K562 (cell line): ENCODE results near the gene EPHA10. TPM values are rescaled to one million over a fixed set of nuclear protein-coding genes. Genes with fewer than 3 reads are reported as not detected.

Source experiments
- ARHGAP35 ChIP-seq: fragments of 450-650 bp; IDR thresholded peaks from 2 replicates; pipeline ENCODE4 v1.6.1; 2018; ENCODE audit not compliant: partially characterized antibody
- CTBP1 ChIP-seq: fragments of 450-650 bp; IDR thresholded peaks from 2 replicates; pipeline ENCODE4 v1.6.1; 2016; ENCODE audit warnings: borderline replicate concordance
- GABPA ChIP-seq: fragments of 200-800 bp; sonication (Bioruptor generic); conservative IDR thresholded peaks from 2 replicates; pipeline ENCODE4 v1.6.1; 2016; ENCODE audit warnings: low read depth, missing genetic modification characterization, missing compliant biosample characterization
- HDAC3 ChIP-seq: fragments of 450-650 bp; IDR thresholded peaks from 2 replicates; pipeline ENCODE4 v1.6.1; 2018; ENCODE audit warnings: borderline replicate concordance, mild to moderate bottlenecking, moderate library complexity; ENCODE audit not compliant: partially characterized antibody
- HEY1 ChIP-seq: fragments of 250-450 bp; sonication (Bioruptor Pico); IDR thresholded peaks from 2 replicates; pipeline ENCODE4 v1.5.0; 2020; ENCODE audit warnings: mild to moderate bottlenecking, moderate library complexity, borderline replicate concordance
- ILF3 ChIP-seq: fragments of 450-650 bp; IDR thresholded peaks from 2 replicates; pipeline ENCODE4 v1.6.1; 2018; ENCODE audit warnings: antibody characterized with exemption, mild to moderate bottlenecking, moderate library complexity, borderline replicate concordance
- MAFG ChIP-seq: fragments of 450-650 bp; conservative IDR thresholded peaks from 2 replicates; pipeline ENCODE4 v1.6.1; 2016; ENCODE audit warnings: missing genetic modification characterization, missing compliant biosample characterization
- MTA3 ChIP-seq: fragments of 450-650 bp; formaldehyde crosslinking; IDR thresholded peaks from 2 replicates; pipeline ENCODE4 v1.6.1; 2017; ENCODE audit warnings: mild to moderate bottlenecking, borderline replicate concordance
- NFE2 ChIP-seq: IDR thresholded peaks from 2 replicates; pipeline ENCODE4 v1.6.1; 2014; ENCODE audit warnings: antibody characterized with exemption, low read depth
- PHB ChIP-seq: fragments of 250-450 bp; sonication (Bioruptor Pico); IDR thresholded peaks from 2 replicates; pipeline ENCODE4 v1.5.0; 2021
- SIN3A ChIP-seq, 2 experiments: fragments of 150-350 bp in 1 of 2; IDR thresholded peaks; 2 replicates each; pipeline ENCODE4 v1.6.1; 2011 to 2016; ENCODE audit warnings: borderline replicate concordance in 2 of 2, low read depth in 2 of 2, low read length in 2 of 2, mild to moderate bottlenecking in 2 of 2, moderate library complexity in 2 of 2; ENCODE audit not compliant: control insufficient read depth in 1 of 2
- SREBF1 ChIP-seq: fragments of 150-350 bp; IDR thresholded peaks from 2 replicates; pipeline ENCODE4 v1.6.1; 2014; ENCODE audit warnings: antibody characterized with exemption, low read depth, low read length, borderline replicate concordance
- SRSF9 ChIP-seq: fragments of 200-400 bp; formaldehyde crosslinking; IDR thresholded peaks from 2 replicates; pipeline ENCODE4 v1.6.1; 2017; ENCODE audit warnings: low read depth, low read length, borderline replicate concordance
- TAL1 ChIP-seq: fragments of 450-650 bp; IDR thresholded peaks from 2 replicates; pipeline ENCODE4 v1.6.1; 2016; ENCODE audit warnings: mild to moderate bottlenecking
- TCF7 ChIP-seq: sonication (generic); IDR thresholded peaks from 2 replicates; pipeline ENCODE4 v1.6.1; 2016; ENCODE audit warnings: antibody characterized with exemption, borderline replicate concordance
- ZNF274 ChIP-seq: IDR thresholded peaks from 2 replicates; pipeline ENCODE4 v1.6.1; 2011; ENCODE audit warnings: low read depth, mild to moderate bottlenecking, low read length, moderate library complexity, borderline replicate concordance
- polyA plus RNA-seq, 8 experiments: library from polyadenylated mRNA; depleted of rRNA in 4 of 8; stranded (reverse) in 5 of 8; unstranded in 3 of 8; fragments of >200 nt; fragmentation: Nextera tagmentation in 2 of 8; fragmentation: Illumina TruSeq in 1 of 8; extraction: Ambion mirVana in 2 of 8; extraction: Trizol in 1 of 8; gene quantifications; 2 replicates each; pipeline versions ENCODE4 v1.2.1 to v1.2.3, GENCODE V29; 2011 to 2014; ENCODE audit warnings: inconsistent platforms in 1 of 8, missing spikeins in 1 of 8
- total RNA-seq, 7 experiments: library from RNA; depleted of rRNA in 6 of 7; stranded (reverse); fragments of >200 nt in 6 of 7; fragmentation: Illumina TruSeq in 2 of 7; extraction: Trizol in 2 of 7; gene quantifications; 2 replicates each; pipeline versions ENCODE4 v1.2.1 to v1.2.3, GENCODE V29; 2011 to 2021; ENCODE audit warnings: low replicate concordance in 1 of 7
- TF ChIP-seq, protein P1 (sequence below): sonication (generic); formaldehyde crosslinking; IDR thresholded peaks from 2 replicates; pipeline ENCODE4 v1.9.0; 2022; ENCODE audit warnings: mild to moderate bottlenecking, missing genetic modification reagents
- TF ChIP-seq, protein P2 (sequence below): sonication (generic); formaldehyde crosslinking; IDR thresholded peaks from 2 replicates; pipeline ENCODE4 v1.8.0; 2022; ENCODE audit warnings: missing genetic modification reagents, mild to moderate bottlenecking, borderline replicate concordance
- TF ChIP-seq, protein P3 (sequence below), 2 experiments: IDR thresholded peaks in 1 of 2; conservative IDR thresholded peaks in 1 of 2; 2 replicates each; pipeline ENCODE4 v1.6.1; 2016; ENCODE audit warnings: low read depth in 2 of 2, mild to moderate bottlenecking in 1 of 2, missing compliant biosample characterization in 1 of 2, missing genetic modification characterization in 1 of 2, moderate library complexity in 1 of 2
- TF ChIP-seq, protein P4 (sequence below), 3 experiments: fragments of 200-800 bp in 1 of 3; sonication (Bioruptor generic) in 1 of 3; sonication (generic) in 1 of 3; formaldehyde crosslinking in 1 of 3; IDR thresholded peaks; 2 replicates each; pipeline versions ENCODE4 v1.6.1 to v1.8.0; 2016 to 2022; ENCODE audit warnings: mild to moderate bottlenecking in 2 of 3, missing compliant biosample characterization in 2 of 3, missing genetic modification characterization in 2 of 3, missing genetic modification reagents in 1 of 3

Gene EPHA10
- total and polyA plus RNA-seq, 9 of the 15 experiments (the other 6 are each of a cell fraction or from before 2014, with no cell fraction given): 0.03 TPM; not detected in 8

DNA sequence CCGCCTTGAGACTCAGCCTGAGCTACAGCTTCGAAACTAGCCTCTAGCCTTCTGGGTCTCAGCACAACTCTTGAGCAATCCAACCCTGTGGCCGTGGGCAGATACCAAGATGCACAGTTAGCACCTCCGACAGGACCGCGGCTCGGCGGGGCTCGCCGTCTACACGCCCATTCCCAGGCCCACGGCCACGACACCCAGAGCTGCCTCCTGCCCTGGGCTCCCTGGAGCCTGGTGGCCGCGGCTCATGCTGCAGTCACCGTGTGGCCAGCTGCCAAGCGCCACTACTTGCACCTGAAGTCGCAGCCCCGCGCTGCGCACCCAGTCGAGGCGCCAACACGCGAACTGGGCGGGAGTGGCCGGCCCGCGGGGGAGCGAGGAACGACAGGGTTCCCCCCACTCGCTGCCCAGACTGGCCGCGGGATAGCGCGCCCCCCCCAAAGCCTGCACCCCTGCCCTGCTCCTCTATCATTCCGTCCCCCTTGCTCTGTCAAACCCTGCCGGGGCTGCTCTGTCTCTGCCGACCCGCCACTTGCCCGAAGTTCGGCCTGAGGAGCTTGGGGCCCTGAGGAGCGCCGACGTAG is 73.3 kb downstream of the EPHA10 start (continued):
- TF ChIP-seq ILF3: no peak
- TF ChIP-seq, protein P1, sequence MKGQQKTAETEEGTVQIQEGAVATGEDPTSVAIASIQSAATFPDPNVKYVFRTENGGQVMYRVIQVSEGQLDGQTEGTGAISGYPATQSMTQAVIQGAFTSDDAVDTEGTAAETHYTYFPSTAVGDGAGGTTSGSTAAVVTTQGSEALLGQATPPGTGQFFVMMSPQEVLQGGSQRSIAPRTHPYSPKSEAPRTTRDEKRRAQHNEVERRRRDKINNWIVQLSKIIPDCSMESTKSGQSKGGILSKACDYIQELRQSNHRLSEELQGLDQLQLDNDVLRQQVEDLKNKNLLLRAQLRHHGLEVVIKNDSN (CRISPR knock-in tag): peak; percentile 39; the same call in 1 of the 2 replicates
- no peak for TF ChIP-seq ARHGAP35
- TF ChIP-seq MTA3: peak; percentile 67; the same call in 1 of the 2 replicates
- TF ChIP-seq HEY1 (CRISPR knock-in tag): no peak
- no peak for TF ChIP-seq HDAC3
- no peak for TF ChIP-seq NFE2
- TF ChIP-seq, protein P2, sequence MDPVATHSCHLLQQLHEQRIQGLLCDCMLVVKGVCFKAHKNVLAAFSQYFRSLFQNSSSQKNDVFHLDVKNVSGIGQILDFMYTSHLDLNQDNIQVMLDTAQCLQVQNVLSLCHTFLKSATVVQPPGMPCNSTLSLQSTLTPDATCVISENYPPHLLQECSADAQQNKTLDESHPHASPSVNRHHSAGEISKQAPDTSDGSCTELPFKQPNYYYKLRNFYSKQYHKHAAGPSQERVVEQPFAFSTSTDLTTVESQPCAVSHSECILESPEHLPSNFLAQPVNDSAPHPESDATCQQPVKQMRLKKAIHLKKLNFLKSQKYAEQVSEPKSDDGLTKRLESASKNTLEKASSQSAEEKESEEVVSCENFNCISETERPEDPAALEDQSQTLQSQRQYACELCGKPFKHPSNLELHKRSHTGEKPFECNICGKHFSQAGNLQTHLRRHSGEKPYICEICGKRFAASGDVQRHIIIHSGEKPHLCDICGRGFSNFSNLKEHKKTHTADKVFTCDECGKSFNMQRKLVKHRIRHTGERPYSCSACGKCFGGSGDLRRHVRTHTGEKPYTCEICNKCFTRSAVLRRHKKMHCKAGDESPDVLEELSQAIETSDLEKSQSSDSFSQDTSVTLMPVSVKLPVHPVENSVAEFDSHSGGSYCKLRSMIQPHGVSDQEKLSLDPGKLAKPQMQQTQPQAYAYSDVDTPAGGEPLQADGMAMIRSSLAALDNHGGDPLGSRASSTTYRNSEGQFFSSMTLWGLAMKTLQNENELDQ (CRISPR knock-in tag): no peak
- peak in 1 of 2 experiments; percentile 67; a peak in 1 of 4 replicates for TF ChIP-seq SIN3A (IDR thresholded peaks at IDR 0.05; ENCODE audit: borderline replicate concordance in 2 of 2, control insufficient read depth in 1 of 2, low read depth in 2 of 2, low read length in 2 of 2)
- TF ChIP-seq SRSF9: no peak
- TF ChIP-seq PHB (CRISPR knock-in tag): 0 out of 2 replicates have a peak, but pooled peaks have one; percentile 69
- TF ChIP-seq, protein P3, sequence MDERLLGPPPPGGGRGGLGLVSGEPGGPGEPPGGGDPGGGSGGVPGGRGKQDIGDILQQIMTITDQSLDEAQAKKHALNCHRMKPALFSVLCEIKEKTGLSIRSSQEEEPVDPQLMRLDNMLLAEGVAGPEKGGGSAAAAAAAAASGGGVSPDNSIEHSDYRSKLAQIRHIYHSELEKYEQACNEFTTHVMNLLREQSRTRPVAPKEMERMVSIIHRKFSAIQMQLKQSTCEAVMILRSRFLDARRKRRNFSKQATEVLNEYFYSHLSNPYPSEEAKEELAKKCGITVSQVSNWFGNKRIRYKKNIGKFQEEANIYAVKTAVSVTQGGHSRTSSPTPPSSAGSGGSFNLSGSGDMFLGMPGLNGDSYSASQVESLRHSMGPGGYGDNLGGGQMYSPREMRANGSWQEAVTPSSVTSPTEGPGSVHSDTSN (CRISPR knock-in tag; IDR thresholded peaks at IDR 0.05; ENCODE audit: low read depth): no peak
- TF ChIP-seq, protein P3 (tag; conservative IDR thresholded peaks at IDR 0.05; ENCODE audit: low read depth): no peak
- no peak for TF ChIP-seq MAFG (tag)
- TF ChIP-seq, protein P4, sequence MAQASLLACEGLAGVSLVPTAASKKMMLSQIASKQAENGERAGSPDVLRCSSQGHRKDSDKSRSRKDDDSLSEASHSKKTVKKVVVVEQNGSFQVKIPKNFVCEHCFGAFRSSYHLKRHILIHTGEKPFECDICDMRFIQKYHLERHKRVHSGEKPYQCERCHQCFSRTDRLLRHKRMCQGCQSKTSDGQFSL (CRISPR knock-in tag; IDR thresholded peaks at IDR 0.05): peak; percentile 92
- TF ChIP-seq, protein P4 (tag; IDR thresholded peaks at IDR 0.05): peak in 1 of 2 experiments; percentile 59; a peak in 1 of 4 replicates
- TF ChIP-seq TAL1: no peak
- no peak for TF ChIP-seq GABPA (tag)
- no peak for TF ChIP-seq SREBF1
- TF ChIP-seq ZNF274: no peak
- TF ChIP-seq TCF7: no peak
- no peak for TF ChIP-seq CTBP1
